ENCODE data around the gene C7orf25.

Gene C7orf25

GRCh38 chr7:42883950-42884349 is 27.9 kb downstream of the C7orf25 start:
- peaks cover 4 to 15% of the 10 kb centered on the region in 2 donors for H3K4me1 ChIP-seq (ENCODE audit: control insufficient read depth in 1 of 2, insufficient read depth in 2 of 2, low read length in 2 of 2)
- H3K9ac ChIP-seq (ENCODE audit: low read depth in 1 of 2, low read length in 2 of 2), result no peak overlapping the region
- no peak overlapping the region for H3K27ac ChIP-seq (ENCODE audit: low read depth, low read length)
- no peak overlapping the region for H3K4me3 ChIP-seq (ENCODE audit: low read depth in 1 of 2, low read length in 2 of 2)
- no peaks in the 10 kb centered on the region for H3K36me3 ChIP-seq (ENCODE audit: control insufficient read depth in 1 of 2, insufficient read depth in 2 of 2, low read length in 2 of 2)
- no peaks in the 10 kb centered on the region for H3K9me3 ChIP-seq (ENCODE audit: control insufficient read depth in 1 of 2, low read length in 2 of 2)
- no peaks in the 10 kb centered on the region for H3K27me3 ChIP-seq (ENCODE audit: control insufficient read depth in 1 of 2, insufficient read depth in 2 of 2, low read length in 2 of 2)

- H3K36me3 ChIP-seq (ENCODE audit: control insufficient read depth in 1 of 2, insufficient read depth in 2 of 2, low read length in 2 of 2), result no peaks in the 10 kb centered on the region
- no peak overlapping the region for H3K4me3 ChIP-seq (ENCODE audit: low read depth in 1 of 2, low read length in 2 of 2)
- H3K9me3 ChIP-seq (ENCODE audit: control insufficient read depth in 1 of 2, low read length in 2 of 2), result no peaks in the 10 kb centered on the region
- H3K27me3 ChIP-seq (ENCODE audit: control insufficient read depth in 1 of 2, insufficient read depth in 2 of 2, low read length in 2 of 2), result peaks cover 0 to 4% of the 10 kb centered on the region in 2 donors
- H3K9ac ChIP-seq (ENCODE audit: low read depth in 1 of 2, low read length in 2 of 2), result no peak overlapping the region
- no peak overlapping the region for H3K27ac ChIP-seq (ENCODE audit: low read depth, low read length)
- no peaks in the 10 kb centered on the region for H3K4me1 ChIP-seq (ENCODE audit: control insufficient read depth in 1 of 2, insufficient read depth in 2 of 2, low read length in 2 of 2)
These were observed 31.5 kb downstream of the C7orf25 start for GRCh38 chr7:42880392-42880791.

- Histone ChIP-seq H3K36me3 (ENCODE audit: control insufficient read depth in 1 of 2, insufficient read depth in 2 of 2, low read length in 2 of 2) (no peaks in the 10 kb centered on the region), H3K27ac (ENCODE audit: low read depth, low read length) (no peak overlapping the region), H3K9ac (ENCODE audit: low read depth in 1 of 2, low read length in 2 of 2) (no peak overlapping the region), H3K4me3 (ENCODE audit: low read depth in 1 of 2, low read length in 2 of 2) (no peak overlapping the region), H3K4me1 (ENCODE audit: control insufficient read depth in 1 of 2, insufficient read depth in 2 of 2, low read length in 2 of 2) (no peaks in the 10 kb centered on the region), H3K9me3 (ENCODE audit: control insufficient read depth in 1 of 2, low read length in 2 of 2) (no peaks in the 10 kb centered on the region), H3K27me3 (ENCODE audit: control insufficient read depth in 1 of 2, insufficient read depth in 2 of 2, low read length in 2 of 2) (peaks cover 0 to 4% of the 10 kb centered on the region in 2 donors)
These were observed 33.6 kb downstream of the C7orf25 start for GRCh38 chr7:42878303-42878702.

- no peak overlapping the region for H3K4me3 ChIP-seq (ENCODE audit: low read depth in 1 of 2, low read length in 2 of 2)
- H3K4me1 ChIP-seq (ENCODE audit: control insufficient read depth in 1 of 2, insufficient read depth in 2 of 2, low read length in 2 of 2), result no peaks in the 10 kb centered on the region
- H3K27me3 ChIP-seq (ENCODE audit: control insufficient read depth in 1 of 2, insufficient read depth in 2 of 2, low read length in 2 of 2), result peaks cover 0 to 4% of the 10 kb centered on the region in 2 donors
- no peak overlapping the region for H3K9ac ChIP-seq (ENCODE audit: low read depth in 1 of 2, low read length in 2 of 2)
- H3K9me3 ChIP-seq (ENCODE audit: control insufficient read depth in 1 of 2, low read length in 2 of 2), result no peaks in the 10 kb centered on the region
- H3K36me3 ChIP-seq (ENCODE audit: control insufficient read depth in 1 of 2, insufficient read depth in 2 of 2, low read length in 2 of 2), result no peaks in the 10 kb centered on the region
- H3K27ac ChIP-seq (ENCODE audit: low read depth, low read length), result no peak overlapping the region
These were observed 34.0 kb downstream of the C7orf25 start for GRCh38 chr7:42877862-42878261.

- Histone ChIP-seq H3K9ac (ENCODE audit: low read depth in 1 of 2, low read length in 2 of 2) (no peak overlapping the region), H3K9me3 (ENCODE audit: control insufficient read depth in 1 of 2, low read length in 2 of 2) (no peaks in the 10 kb centered on the region), H3K4me3 (ENCODE audit: low read depth in 1 of 2, low read length in 2 of 2) (no peak overlapping the region), H3K36me3 (ENCODE audit: control insufficient read depth in 1 of 2, insufficient read depth in 2 of 2, low read length in 2 of 2) (no peaks in the 10 kb centered on the region), H3K27ac (ENCODE audit: low read depth, low read length) (no peak overlapping the region), H3K4me1 (ENCODE audit: control insufficient read depth in 1 of 2, insufficient read depth in 2 of 2, low read length in 2 of 2) (no peaks in the 10 kb centered on the region), H3K27me3 (ENCODE audit: control insufficient read depth in 1 of 2, insufficient read depth in 2 of 2, low read length in 2 of 2) (peaks cover 0 to 4% of the 10 kb centered on the region in 2 donors)
These were observed 35.4 kb downstream of the C7orf25 start for GRCh38 chr7:42876182-42877068.

GRCh38 chr7:42869131-42870020 is 42.5 kb downstream of the C7orf25 start:
- Histone ChIP-seq H3K4me1 (ENCODE audit: control insufficient read depth in 1 of 2, insufficient read depth in 2 of 2, low read length in 2 of 2) (no peaks in the 10 kb centered on the region), H3K36me3 (ENCODE audit: control insufficient read depth in 1 of 2, insufficient read depth in 2 of 2, low read length in 2 of 2) (no peaks in the 10 kb centered on the region), H3K9me3 (ENCODE audit: control insufficient read depth in 1 of 2, low read length in 2 of 2) (no peaks in the 10 kb centered on the region), H3K9ac (ENCODE audit: low read depth in 1 of 2, low read length in 2 of 2) (no peak overlapping the region), H3K27me3 (ENCODE audit: control insufficient read depth in 1 of 2, insufficient read depth in 2 of 2, low read length in 2 of 2) (no peaks in the 10 kb centered on the region), H3K4me3 (ENCODE audit: low read depth in 1 of 2, low read length in 2 of 2) (no peak overlapping the region), H3K27ac (ENCODE audit: low read depth, low read length) (no peak overlapping the region)

- H3K4me1 ChIP-seq (ENCODE audit: control insufficient read depth in 1 of 2, insufficient read depth in 2 of 2, low read length in 2 of 2), result no peaks in the 10 kb centered on the region
- H3K4me3 ChIP-seq (ENCODE audit: low read depth in 1 of 2, low read length in 2 of 2), result no peak overlapping the region
- H3K27ac ChIP-seq (ENCODE audit: low read depth, low read length), result no peak overlapping the region
- H3K27me3 ChIP-seq (ENCODE audit: control insufficient read depth in 1 of 2, insufficient read depth in 2 of 2, low read length in 2 of 2), result no peaks in the 10 kb centered on the region
- no peak overlapping the region for H3K9ac ChIP-seq (ENCODE audit: low read depth in 1 of 2, low read length in 2 of 2)
- no peaks in the 10 kb centered on the region for H3K36me3 ChIP-seq (ENCODE audit: control insufficient read depth in 1 of 2, insufficient read depth in 2 of 2, low read length in 2 of 2)
- no peaks in the 10 kb centered on the region for H3K9me3 ChIP-seq (ENCODE audit: control insufficient read depth in 1 of 2, low read length in 2 of 2)
These were observed 43.4 kb downstream of the C7orf25 start for GRCh38 chr7:42868480-42868879.

Data from duodenal mucosa (tissue), 2 donors.